RWPE1 (cell line): Measurements from ENCODE around the gene LCNL1.

Experiments used
- CTCF ChIA-PET: fragments of 350-600 bp; sonication (Branson Sonifier 250); formaldehyde crosslinking; extraction: SDS; loops from one replicate; lab custom pipeline; 2021; lab: Yijun Ruan, JAX
- POLR2A ChIA-PET: fragments of 400-600 bp; formaldehyde crosslinking; extraction: SDS; loops from one replicate; lab custom pipeline; 2020; ENCODE audit warnings: antibody characterized with exemption; ENCODE audit not compliant: low non-redundant PET; lab: Yijun Ruan, JAX
- DNase-seq: peaks from one replicate; pipeline ENCODE4 v3.0.0; 2012; ENCODE audit warnings: low spot score
- H3K27ac ChIP-seq: fragments of 450-650 bp; 2 replicates; pipeline ENCODE4 v1.5.1; 2017
- TF ChIP-seq, protein P1 (sequence below): fragments of 450-650 bp; conservative IDR thresholded peaks from 2 replicates; pipeline ENCODE4 v1.5.1; 2017; ENCODE audit warnings: low read depth, mild to moderate bottlenecking

LCNL1 gene

DNA sequence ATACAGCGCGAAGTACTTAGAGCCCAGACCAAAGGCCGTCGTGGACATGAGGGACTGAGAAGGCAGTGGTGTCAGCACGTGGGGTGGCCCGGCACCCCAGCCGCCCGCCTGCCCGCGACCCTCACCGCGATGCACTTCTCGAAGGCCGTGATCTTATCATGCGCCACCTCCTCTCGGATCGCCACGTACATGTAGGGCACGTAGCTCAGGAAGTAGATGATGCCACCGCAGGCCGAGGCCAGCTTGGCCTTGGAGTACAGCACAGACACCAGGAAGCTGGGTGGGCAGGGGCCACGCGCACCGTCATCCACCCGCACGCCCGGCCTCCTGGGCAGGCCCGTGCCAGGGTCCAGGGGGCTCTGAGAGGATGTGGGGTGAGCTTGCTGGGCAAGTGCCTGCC is 34.3 kb downstream of the LCNL1 start:
- TF ChIP-seq, protein P1, sequence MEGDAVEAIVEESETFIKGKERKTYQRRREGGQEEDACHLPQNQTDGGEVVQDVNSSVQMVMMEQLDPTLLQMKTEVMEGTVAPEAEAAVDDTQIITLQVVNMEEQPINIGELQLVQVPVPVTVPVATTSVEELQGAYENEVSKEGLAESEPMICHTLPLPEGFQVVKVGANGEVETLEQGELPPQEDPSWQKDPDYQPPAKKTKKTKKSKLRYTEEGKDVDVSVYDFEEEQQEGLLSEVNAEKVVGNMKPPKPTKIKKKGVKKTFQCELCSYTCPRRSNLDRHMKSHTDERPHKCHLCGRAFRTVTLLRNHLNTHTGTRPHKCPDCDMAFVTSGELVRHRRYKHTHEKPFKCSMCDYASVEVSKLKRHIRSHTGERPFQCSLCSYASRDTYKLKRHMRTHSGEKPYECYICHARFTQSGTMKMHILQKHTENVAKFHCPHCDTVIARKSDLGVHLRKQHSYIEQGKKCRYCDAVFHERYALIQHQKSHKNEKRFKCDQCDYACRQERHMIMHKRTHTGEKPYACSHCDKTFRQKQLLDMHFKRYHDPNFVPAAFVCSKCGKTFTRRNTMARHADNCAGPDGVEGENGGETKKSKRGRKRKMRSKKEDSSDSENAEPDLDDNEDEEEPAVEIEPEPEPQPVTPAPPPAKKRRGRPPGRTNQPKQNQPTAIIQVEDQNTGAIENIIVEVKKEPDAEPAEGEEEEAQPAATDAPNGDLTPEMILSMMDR: no peak
- CTCF ChIA-PET: interaction anchor here (0.6 to 3.4 kb wide), 3 partner anchors 12 to 22 kb away, joined by 3 to 22 read pairs (median 4); no protein-coding TSS in a partner anchor
- POLR2A ChIA-PET: no interaction called here
- H3K27ac ChIP-seq: no peak overlapping the region
- no peak for DNase-seq

DNA sequence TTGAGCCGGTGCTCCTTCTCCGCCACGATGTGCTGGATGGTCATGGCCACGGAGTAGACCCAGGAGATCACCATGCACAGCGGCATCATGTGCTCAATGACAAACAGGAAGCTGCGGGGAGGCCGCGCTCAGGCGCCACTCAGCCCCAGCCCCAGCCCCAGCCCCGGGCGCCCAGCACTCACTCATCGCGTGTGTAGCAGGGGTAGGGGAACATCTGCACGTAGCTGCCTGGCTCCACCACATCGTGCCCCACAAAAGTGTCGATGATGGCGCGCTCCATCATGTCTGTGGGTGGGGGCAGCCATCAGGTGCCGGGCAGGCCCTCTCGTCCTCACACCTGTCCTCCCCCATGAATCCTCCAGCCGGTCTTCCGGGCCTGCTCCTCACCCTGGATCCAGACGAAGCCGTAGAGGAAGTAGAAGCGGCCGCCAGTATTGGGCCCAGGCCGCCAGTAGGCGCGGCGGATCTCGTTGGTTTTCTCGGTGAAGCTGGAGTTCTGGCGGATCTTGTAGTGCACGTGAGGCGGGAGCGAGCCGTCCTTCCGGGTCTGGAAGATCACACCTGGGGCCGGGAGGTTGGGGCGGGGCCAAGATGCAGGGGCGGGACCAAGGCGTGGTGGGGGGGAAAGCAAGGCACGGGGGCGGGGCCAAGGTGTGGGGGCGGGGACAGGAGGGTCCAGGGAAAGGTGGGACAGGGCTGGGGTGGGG is 35.2 kb downstream of the LCNL1 start:
- ChIA-PET CTCF (interaction anchor here (0.6 to 2.3 kb wide), 5 partner anchors 11 to 78 kb away, joined by 3 to 12 read pairs (median 4); partner anchors contain the start of gene ABCA2), POLR2A (no interaction called here)
- TF ChIP-seq, protein P1: no peak
- H3K27ac ChIP-seq: no peak overlapping the region
- no peak for DNase-seq

DNA sequence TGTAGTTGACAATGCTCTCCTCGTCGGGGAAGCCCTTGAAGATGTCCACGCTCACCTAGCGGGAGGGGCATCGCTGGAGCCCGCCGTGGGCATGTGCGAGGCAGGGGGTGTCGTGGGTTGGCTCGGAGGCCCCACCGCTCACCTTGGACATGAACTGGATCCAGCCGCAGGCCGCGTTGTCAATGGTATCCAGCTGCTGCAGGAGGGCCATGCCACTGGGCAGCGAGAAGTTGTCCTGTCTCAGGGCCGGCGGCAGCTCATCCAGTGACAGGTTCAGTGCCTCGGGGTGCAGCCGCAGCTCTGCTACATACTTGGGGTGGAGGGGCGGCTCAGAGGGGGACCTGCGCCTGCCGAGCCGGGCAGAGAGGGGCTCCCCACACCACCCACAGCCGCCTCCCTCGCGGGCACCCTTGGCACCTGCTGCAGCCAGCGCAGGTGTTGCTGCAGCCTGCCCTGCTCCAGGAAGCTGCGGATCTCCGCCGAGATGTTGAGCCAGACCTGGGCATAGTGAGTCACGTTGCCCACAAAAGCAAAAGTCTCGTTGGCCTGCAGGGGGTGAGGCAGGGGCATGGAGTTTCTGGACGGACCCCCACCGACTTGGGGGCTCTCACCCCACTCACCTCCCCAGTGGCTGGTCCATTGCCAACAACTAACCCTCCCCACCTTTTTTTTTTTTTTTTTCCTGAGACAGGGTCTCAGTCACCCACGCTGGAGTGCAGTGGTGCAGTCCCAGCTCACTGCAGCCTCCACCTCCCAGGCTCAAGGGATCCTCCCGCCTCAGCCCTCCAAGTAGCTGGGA is 36.2 kb downstream of the LCNL1 start:
- TF ChIP-seq, protein P1: no peak
- peak; percentile 24 for DNase-seq
- ChIA-PET POLR2A (interaction anchor here (0.6 kb wide), 1 partner anchor 34 kb away, joined by 9 read pairs; no protein-coding TSS in a partner anchor), CTCF (interaction anchor here (0.5 to 6.1 kb wide), 4 partner anchors 10 to 355 kb away, joined by 3 to 36 read pairs (median 8); partner anchors contain the start of gene ABCA2)
- peak overlapping the region; percentile 31 for H3K27ac ChIP-seq

DNA sequence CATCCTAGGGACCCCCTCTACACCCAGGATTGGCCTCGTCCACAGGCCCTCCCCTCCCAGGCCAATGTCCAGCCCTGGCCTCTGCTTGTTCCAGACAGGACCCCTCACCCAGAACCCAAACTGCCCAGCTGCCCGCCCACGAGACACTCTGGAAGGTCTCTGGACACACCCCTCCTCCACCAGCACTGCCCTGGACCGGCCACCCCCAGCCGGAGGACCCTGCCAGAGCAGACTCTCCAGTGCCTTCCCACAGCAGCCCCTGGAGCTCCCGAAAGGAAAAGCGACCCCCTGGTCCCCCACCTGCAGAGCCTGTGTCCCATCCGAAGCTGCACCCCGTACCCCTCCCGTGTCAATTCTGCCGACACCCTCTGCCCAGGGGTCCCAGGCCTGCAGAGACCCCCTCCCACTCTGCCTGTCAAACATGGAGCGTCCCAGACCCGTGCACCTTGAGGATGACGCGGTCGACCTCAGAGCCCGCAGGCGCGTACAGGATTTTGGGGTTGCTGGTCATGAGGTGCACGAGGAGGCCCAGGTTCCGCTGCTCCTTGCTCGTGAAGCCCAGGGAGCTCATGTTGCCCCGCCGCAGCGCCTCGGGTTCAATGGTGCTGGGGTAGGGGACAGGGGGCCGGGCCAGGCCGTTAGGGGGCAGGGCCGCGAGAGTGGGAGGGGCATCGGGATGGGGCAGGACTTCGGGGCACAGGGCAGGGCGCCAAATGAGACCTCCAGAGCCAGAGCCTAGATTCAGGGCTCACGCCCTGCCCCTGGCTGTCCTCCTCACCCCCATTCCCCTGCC is 37.3 kb downstream of the LCNL1 start:
- no peak for DNase-seq
- TF ChIP-seq, protein P1: no peak
- CTCF ChIA-PET: interaction anchor here (0.6 to 6.1 kb wide), 3 partner anchors 9 to 77 kb away, joined by 3 to 36 read pairs (median 12); partner anchors contain the start of gene ABCA2
- no peak overlapping the region; the same call in 1 of the 2 replicates for H3K27ac ChIP-seq
- POLR2A ChIA-PET: interaction anchor here (0.6 kb wide), 1 partner anchor 9 kb away, joined by 3 read pairs; no protein-coding TSS in a partner anchor

DNA sequence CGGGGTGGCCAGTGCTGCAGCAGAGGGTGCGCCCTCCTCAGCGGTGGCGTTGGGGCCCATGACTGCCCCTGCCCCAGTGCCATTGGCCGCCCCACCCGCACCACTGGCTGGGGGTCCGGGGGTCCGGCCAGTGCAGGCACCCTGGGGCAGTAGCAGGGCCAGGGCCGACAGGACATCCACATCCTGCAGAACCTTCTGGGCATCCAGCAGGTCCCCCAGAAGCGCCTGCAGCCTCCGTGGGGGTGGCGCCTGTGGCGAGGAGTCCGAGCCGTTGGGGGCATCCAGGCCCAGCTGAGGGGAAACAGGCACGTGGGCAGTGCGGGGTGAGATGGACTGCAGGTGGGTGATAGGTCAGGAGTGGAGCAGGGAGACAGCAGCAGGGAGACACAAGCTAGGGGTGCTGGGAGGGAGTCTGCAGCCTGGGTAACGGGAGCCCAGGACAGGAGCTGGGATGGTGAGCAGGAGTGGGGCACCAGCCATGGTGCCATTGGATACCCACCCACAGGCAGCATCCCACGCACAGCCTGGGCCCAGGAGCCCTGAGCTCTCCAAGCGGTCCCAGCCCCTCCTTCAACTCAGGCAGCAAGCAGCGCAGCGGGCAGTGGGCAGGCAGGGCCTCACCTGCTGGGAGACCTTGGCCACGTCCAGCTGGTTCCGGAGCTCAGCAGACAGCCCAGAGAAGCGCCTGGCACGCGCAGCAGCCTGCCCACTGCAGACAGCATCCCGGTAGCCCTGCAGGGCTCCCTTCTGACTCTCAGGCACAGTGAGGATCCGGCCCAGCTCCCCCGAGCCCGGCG is 38.2 kb downstream of the LCNL1 start:
- no peak for DNase-seq
- POLR2A ChIA-PET: interaction anchor here (0.6 kb wide), 2 partner anchors 61 to 204 kb away, joined by 3 to 4 read pairs; no protein-coding TSS in a partner anchor
- CTCF ChIA-PET: interaction anchor here (0.6 to 6.1 kb wide), 4 partner anchors 14 to 487 kb away, joined by 4 to 36 read pairs (median 5); no protein-coding TSS in a partner anchor

More for the DNA sequence above, 38.2 kb downstream of the LCNL1 start:
- peak overlapping the region; percentile 47 for H3K27ac ChIP-seq
- TF ChIP-seq, protein P1: no peak
